Heart left ventricle (tissue), 13 donors: ENCODE measurements around the gene MICAL2.

Experiments
- POLR2A ChIP-seq, 2 donors: fragments of 450-650 bp; IDR thresholded peaks; one replicate each; pipeline ENCODE4 v1.6.1; 2017; ENCODE audit warnings: antibody characterized with exemption in 2 of 2, mild to moderate bottlenecking in 2 of 2, moderate library complexity in 2 of 2
- TF ChIP-seq, protein P1 (sequence below), 12 donors: fragments of 200-600 bp; sonication (generic) in 4 of 12; IDR thresholded peaks; one replicate each; pipeline versions ENCODE4 v1.5.0 to v1.8.0; 2018 to 2022; ENCODE audit warnings: antibody characterized with exemption in 12 of 12, mild to moderate bottlenecking in 5 of 12
- donor health status: ischemic (EF 13 %, LVEDD 7.1; RV severe dilation, severe dysfunction).
- donor health status: DM: no; HTN: yes; CAD: no.
- donor health status: DM: no; HTN: no; CAD: no.
- donor health status: ischemic (EF 25% LVEDD 6.9; RV normal size, moderate dysfunction).
- donor health status: ischemic (EF 25% LVEDD 5.7; RV mildly dilated, moderate dysfunction).
- donor health status: ischemic (EF 35%, LVEDD 5.7; RV mildly dilated, moderate dysfunction).
- donor health status: nonischemic (EF 11% LVEDD 7.7; RV severe dilation, severe dysfunction).
- donor health status: DM: yes; HTN: yes; CAD: no.
- donor health status: PGD.
- donor health status: ischemic (EF 29% LVEDD 5.4; RV normal size, mild dysfunction).
- donor health status: nonischemic (EF 23%, LVEDD 6.1; RV moderate dilation, normal function).

DNA sequence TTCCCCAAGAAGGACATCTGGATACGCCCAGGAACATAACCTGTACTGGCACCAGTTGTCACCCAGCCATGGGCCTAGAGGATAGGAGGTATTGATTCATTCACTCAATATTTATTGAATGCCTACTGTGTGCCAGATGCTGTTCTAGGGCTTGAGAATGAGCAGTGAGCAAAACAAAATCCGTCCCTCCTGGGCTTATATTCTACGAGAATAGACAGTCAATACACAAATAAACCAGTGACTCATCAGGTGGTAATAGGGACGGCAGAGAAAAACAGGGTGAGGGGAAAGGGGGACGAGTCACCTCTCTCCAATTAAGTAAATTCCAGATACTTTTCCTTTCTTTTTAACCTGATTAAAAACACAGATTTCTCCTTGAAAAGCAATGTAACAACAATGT is 103.5 kb downstream of the MICAL2 start:
- TF ChIP-seq, protein P1, sequence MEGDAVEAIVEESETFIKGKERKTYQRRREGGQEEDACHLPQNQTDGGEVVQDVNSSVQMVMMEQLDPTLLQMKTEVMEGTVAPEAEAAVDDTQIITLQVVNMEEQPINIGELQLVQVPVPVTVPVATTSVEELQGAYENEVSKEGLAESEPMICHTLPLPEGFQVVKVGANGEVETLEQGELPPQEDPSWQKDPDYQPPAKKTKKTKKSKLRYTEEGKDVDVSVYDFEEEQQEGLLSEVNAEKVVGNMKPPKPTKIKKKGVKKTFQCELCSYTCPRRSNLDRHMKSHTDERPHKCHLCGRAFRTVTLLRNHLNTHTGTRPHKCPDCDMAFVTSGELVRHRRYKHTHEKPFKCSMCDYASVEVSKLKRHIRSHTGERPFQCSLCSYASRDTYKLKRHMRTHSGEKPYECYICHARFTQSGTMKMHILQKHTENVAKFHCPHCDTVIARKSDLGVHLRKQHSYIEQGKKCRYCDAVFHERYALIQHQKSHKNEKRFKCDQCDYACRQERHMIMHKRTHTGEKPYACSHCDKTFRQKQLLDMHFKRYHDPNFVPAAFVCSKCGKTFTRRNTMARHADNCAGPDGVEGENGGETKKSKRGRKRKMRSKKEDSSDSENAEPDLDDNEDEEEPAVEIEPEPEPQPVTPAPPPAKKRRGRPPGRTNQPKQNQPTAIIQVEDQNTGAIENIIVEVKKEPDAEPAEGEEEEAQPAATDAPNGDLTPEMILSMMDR (IDR thresholded peaks at IDR 0.05) = no peak
- no peak for TF ChIP-seq POLR2A (IDR thresholded peaks at IDR 0.05)
